HG03439 (cell line): Measurements from ENCODE around the gene LRFN4.

ENCODE experiments used
- ATAC-seq: cut with Tn5 transposase; IDR thresholded peaks from one replicate; pipeline ENCODE4 v1.9.1; 2021; ENCODE audit warnings: mild to moderate bottlenecking, moderate library complexity; ENCODE audit not compliant: unreplicated experiment

The LRFN4 gene

GRCh38 chr11:66857927-66858185 lies 992 bp downstream of the LRFN4 start:
- ATAC-seq, result no peak

GRCh38 chr11:66858186-66858938 lies 1.5 kb downstream of the LRFN4 start:
- ATAC-seq, result no peak

- no peak for ATAC-seq
Observed at GRCh38 chr11:66858939-66859685, 2.2 kb downstream of the LRFN4 start.

- ATAC-seq, result no peak
Observed at GRCh38 chr11:66859686-66860448, 3.0 kb downstream of the LRFN4 start.

- ATAC-seq, result no peak
Observed at GRCh38 chr11:66860449-66860831, 3.6 kb downstream of the LRFN4 start.

GRCh38 chr11:66861038-66861773 lies 4.3 kb downstream of the LRFN4 start:
- ATAC-seq, result no peak

- ATAC-seq, result no peak
Observed at GRCh38 chr11:66861774-66862558, 5.1 kb downstream of the LRFN4 start.

- ATAC-seq, result no peak
Observed at GRCh38 chr11:66862559-66863037, 5.7 kb downstream of the LRFN4 start.

- ATAC-seq, result no peak
Observed at GRCh38 chr11:66863428-66864125, 6.7 kb downstream of the LRFN4 start.

GRCh38 chr11:66864172-66864901 lies 7.5 kb downstream of the LRFN4 start:
- ATAC-seq, result no peak

- ATAC-seq, result no peak
Observed at GRCh38 chr11:66864924-66865697, 8.2 kb downstream of the LRFN4 start.

- no peak for ATAC-seq
Observed at GRCh38 chr11:66866007-66866406, 9.1 kb downstream of the LRFN4 start.

- no peak for ATAC-seq
Observed at GRCh38 chr11:66866511-66866986, 9.7 kb downstream of the LRFN4 start.

GRCh38 chr11:66867425-66868040 lies 10.7 kb downstream of the LRFN4 start:
- ATAC-seq, result no peak

GRCh38 chr11:66868082-66868725 lies 11.3 kb downstream of the LRFN4 start:
- ATAC-seq, result peak; percentile 4

GRCh38 chr11:66868726-66869566 lies 12.1 kb downstream of the LRFN4 start:
- peak; percentile 74 for ATAC-seq
